Ishikawa (cell line): ENCODE data around the gene PXDN.

ENCODE experiments used
- EGR1 ChIP-seq: IDR thresholded peaks from 2 replicates; pipeline ENCODE4 v1.6.1; 2012
- EP300 ChIP-seq: IDR thresholded peaks from 2 replicates; pipeline ENCODE4 v1.6.1; 2012; ENCODE audit warnings: borderline replicate concordance

GRCh38 chr2:1741851-1742250 is 2.5 kb downstream of the PXDN start:
- TF ChIP-seq EP300 (no peak), EGR1 (no peak)
